ENCODE data around the gene PPP2R1B. TPM values are rescaled to one million over a fixed set of nuclear protein-coding genes. Genes with fewer than 3 reads are reported as not detected.

The PPP2R1B gene
- total and polyA plus RNA-seq, 2 donors (not counting 1 experiment from before 2014, with no cell fraction given) = 8.2 to 37.0 TPM

DNA sequence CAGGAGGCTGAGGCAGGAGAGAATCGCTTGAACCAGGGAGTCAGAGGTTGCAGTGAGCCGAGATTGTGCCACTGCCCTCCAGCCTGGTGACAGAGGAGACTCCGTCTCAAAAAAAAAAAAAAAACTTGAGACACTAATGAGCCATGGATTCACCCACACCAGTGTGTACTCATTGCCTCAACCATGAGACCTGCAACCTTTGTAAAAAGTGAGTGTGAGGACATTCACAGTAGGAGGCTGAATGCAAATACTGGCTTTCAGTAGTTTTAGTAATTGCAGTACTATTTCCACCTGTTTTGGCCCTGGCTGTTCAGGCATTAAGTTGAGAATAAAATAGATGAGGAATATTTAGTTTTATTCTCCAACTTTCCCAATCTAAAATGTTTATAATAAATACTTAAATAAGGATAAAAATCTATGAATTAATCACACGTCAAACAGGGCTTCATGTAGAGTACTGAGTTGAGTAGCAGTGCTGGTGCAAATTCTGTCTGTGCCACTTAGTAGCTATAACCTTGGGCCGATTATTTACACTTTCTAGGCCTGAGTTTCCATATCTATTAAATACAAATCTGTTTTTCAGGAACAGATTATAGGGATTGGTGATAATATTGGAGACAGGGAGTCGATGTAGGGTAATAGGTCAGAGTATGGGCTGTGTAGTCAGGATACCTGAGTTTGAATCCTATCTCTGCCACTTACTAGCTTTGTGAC is 72.8 kb downstream of the PPP2R1B start:
- no peak for ATAC-seq (ENCODE audit: low read depth)
- Histone ChIP-seq H2AFZ (ENCODE audit: insufficient read depth, low read depth, low read length, poor library complexity, severe bottlenecking) (no peak overlapping the region), H3K9ac (ENCODE audit: low read length) (no peak overlapping the region), H3K4me1 (ENCODE audit: control insufficient read depth in 2 of 2, insufficient read depth in 2 of 2, low read length in 2 of 2) (no peaks in the 10 kb centered on the region), H3K27me3 (replicated peaks in 1 of 4; ENCODE audit: control extremely low read depth in 1 of 4, control insufficient read depth in 3 of 4, insufficient read depth in 4 of 4, low read length in 3 of 4) (no peaks in the 10 kb centered on the region), H3K4me2 (replicated peaks; ENCODE audit: low read depth, low read length, poor library complexity, severe bottlenecking) (no peak overlapping the region), H3K4me3 (ENCODE audit: control extremely low read depth in 1 of 5, extremely low read depth in 1 of 5, insufficient read depth in 1 of 5, low read depth in 2 of 5, low read length in 4 of 5) (no peak overlapping the region), H3K27ac (ENCODE audit: low read length in 2 of 2) (no peak overlapping the region), H3K79me2 (ENCODE audit: control insufficient read depth, insufficient read depth, low read length) (no peaks in the 10 kb centered on the region), H3K36me3 (replicated peaks in 1 of 2; ENCODE audit: control extremely low read depth in 1 of 2, control insufficient read depth in 1 of 2, extremely low read depth in 1 of 2, insufficient read depth in 2 of 2, low read length in 1 of 2) (peaks cover 2 to 8% of the 10 kb centered on the region in 2 experiments), H3K9me3 (ENCODE audit: control extremely low read depth in 1 of 3, control insufficient read depth in 2 of 3, insufficient read depth in 1 of 3, low read length in 2 of 3) (no peaks in the 10 kb centered on the region), H4K20me1 (ENCODE audit: control insufficient read depth, insufficient read depth, low read length, poor library complexity, severe bottlenecking) (no peaks in the 10 kb centered on the region)
- TF ChIP-seq, protein P1, sequence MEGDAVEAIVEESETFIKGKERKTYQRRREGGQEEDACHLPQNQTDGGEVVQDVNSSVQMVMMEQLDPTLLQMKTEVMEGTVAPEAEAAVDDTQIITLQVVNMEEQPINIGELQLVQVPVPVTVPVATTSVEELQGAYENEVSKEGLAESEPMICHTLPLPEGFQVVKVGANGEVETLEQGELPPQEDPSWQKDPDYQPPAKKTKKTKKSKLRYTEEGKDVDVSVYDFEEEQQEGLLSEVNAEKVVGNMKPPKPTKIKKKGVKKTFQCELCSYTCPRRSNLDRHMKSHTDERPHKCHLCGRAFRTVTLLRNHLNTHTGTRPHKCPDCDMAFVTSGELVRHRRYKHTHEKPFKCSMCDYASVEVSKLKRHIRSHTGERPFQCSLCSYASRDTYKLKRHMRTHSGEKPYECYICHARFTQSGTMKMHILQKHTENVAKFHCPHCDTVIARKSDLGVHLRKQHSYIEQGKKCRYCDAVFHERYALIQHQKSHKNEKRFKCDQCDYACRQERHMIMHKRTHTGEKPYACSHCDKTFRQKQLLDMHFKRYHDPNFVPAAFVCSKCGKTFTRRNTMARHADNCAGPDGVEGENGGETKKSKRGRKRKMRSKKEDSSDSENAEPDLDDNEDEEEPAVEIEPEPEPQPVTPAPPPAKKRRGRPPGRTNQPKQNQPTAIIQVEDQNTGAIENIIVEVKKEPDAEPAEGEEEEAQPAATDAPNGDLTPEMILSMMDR (IDR thresholded peaks at IDR 0.05) = no peak
- TF ChIP-seq EZH2 (IDR thresholded peaks at IDR 0.05; ENCODE audit: borderline replicate concordance, insufficient read depth, low read depth, low read length, poor library complexity, severe bottlenecking) = no peak
- no peak overlapping the region for H3K4me3 Mint-ChIP-seq
- peaks cover 18% of the 10 kb centered on the region for H3K4me1 Mint-ChIP-seq
- ChIA-PET CTCF (no interaction called here), POLR2A (no interaction called here)
- 100% methylated on average over 1 of the region's 6 CpGs for WGBS (ENCODE audit: insufficient coverage)
- no peak for DNase-seq
- no peaks in the 10 kb centered on the region for H3K9me3 Mint-ChIP-seq (ENCODE audit: insufficient read depth)
- intact Hi-C loops (cut with micrococcal nuclease) = no loop called here
- H3K27me3 Mint-ChIP-seq = no peaks in the 10 kb centered on the region
- H3K27ac Mint-ChIP-seq = no peak overlapping the region

DNA sequence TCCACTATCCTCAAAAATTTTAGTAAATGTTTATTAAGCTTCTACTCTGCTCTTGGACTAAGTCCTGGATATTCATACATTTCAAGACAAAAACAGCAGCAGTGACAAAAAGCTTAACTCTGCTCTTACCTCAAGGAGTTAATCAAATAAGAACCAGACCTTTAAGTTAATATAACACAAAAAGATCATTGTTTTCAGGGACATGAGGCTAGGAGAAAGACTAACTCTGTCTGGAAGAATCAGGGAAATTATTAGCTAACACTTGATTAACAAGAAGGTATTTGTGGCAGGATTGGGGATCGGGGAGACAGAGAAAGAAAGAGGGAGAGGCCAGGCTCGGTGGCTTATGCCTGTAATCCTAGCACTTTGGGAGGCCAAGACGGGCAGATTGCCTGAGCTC is 74.4 kb downstream of the PPP2R1B start:
- Histone ChIP-seq H3K9me3 (ENCODE audit: control extremely low read depth in 1 of 3, control insufficient read depth in 2 of 3, insufficient read depth in 1 of 3, low read length in 2 of 3) (no peaks in the 10 kb centered on the region), H3K27me3 (replicated peaks in 1 of 4; ENCODE audit: control extremely low read depth in 1 of 4, control insufficient read depth in 3 of 4, insufficient read depth in 4 of 4, low read length in 3 of 4) (no peaks in the 10 kb centered on the region), H3K4me2 (replicated peaks; ENCODE audit: low read depth, low read length, poor library complexity, severe bottlenecking) (no peak overlapping the region), H3K36me3 (replicated peaks in 1 of 2; ENCODE audit: control extremely low read depth in 1 of 2, control insufficient read depth in 1 of 2, extremely low read depth in 1 of 2, insufficient read depth in 2 of 2, low read length in 1 of 2) (peaks cover 2 to 11% of the 10 kb centered on the region in 2 experiments), H3K79me2 (ENCODE audit: control insufficient read depth, insufficient read depth, low read length) (no peaks in the 10 kb centered on the region), H4K20me1 (ENCODE audit: control insufficient read depth, insufficient read depth, low read length, poor library complexity, severe bottlenecking) (no peaks in the 10 kb centered on the region), H3K4me3 (ENCODE audit: control extremely low read depth in 1 of 5, extremely low read depth in 1 of 5, insufficient read depth in 1 of 5, low read depth in 2 of 5, low read length in 4 of 5) (no peak overlapping the region), H3K4me1 (ENCODE audit: control insufficient read depth in 2 of 2, insufficient read depth in 2 of 2, low read length in 2 of 2) (no peaks in the 10 kb centered on the region), H3K9ac (ENCODE audit: low read length) (no peak overlapping the region), H3K27ac (ENCODE audit: low read length in 2 of 2) (no peak overlapping the region), H2AFZ (ENCODE audit: insufficient read depth, low read depth, low read length, poor library complexity, severe bottlenecking) (no peak overlapping the region)
- H3K9me3 Mint-ChIP-seq (ENCODE audit: insufficient read depth) = no peaks in the 10 kb centered on the region
- H3K4me3 Mint-ChIP-seq = no peak overlapping the region
- H3K27me3 Mint-ChIP-seq = no peaks in the 10 kb centered on the region
- DNase-seq (no peak), ATAC-seq (ENCODE audit: low read depth) (no peak)
- H3K4me1 Mint-ChIP-seq = peaks cover 8% of the 10 kb centered on the region
- no peak for TF ChIP-seq EZH2 (IDR thresholded peaks at IDR 0.05; ENCODE audit: borderline replicate concordance, insufficient read depth, low read depth, low read length, poor library complexity, severe bottlenecking)
- TF ChIP-seq, protein P1 (IDR thresholded peaks at IDR 0.05) = no peak
- POLR2A ChIA-PET = no interaction called here
- WGBS (ENCODE audit: insufficient coverage) = 100% methylated on average over 3 of the region's 3 CpGs
- CTCF ChIA-PET = no interaction called here
- H3K27ac Mint-ChIP-seq = no peak overlapping the region
- intact Hi-C loops (cut with micrococcal nuclease) = no loop called here
